A204.1 (cell line): ENCODE results near the gene PTPN3.
"Not testable (repeated sequence)": the region's sequence is repeated elsewhere in the genome, so short reads cannot be mapped to it uniquely, and the experiment has no call there.

Experiments used
- FAIRE-seq: peaks from 2 replicates; lab custom pipeline; 2012; peaks lifted over from hg19 to GRCh38; lab: Jason Lieb, UNC

The PTPN3 gene

DNA sequence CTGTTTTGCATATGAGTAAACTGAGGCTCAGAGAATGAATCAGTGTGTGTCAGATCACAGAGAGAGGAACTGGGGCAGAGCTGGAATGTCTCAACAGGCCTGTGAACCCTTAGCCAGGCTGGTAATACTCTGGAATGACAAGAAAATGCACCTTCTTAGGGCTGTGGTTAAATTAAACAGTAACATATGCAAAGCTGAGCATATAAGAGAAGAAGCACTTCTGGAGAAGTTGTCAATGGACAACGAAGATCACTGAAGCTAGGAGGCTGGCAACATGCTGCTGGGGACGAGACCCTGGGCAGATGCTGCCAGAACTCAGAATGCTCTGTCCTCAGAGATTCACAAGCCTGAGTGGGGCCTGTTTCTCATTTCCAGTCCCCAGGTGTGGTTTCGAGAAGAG, 112.6 kb downstream of the PTPN3 start:
- FAIRE-seq, result no peak

- FAIRE-seq, result no peak
Measured at GRCh38 chr9:109383947-109384346, 114.2 kb downstream of the PTPN3 start.

DNA sequence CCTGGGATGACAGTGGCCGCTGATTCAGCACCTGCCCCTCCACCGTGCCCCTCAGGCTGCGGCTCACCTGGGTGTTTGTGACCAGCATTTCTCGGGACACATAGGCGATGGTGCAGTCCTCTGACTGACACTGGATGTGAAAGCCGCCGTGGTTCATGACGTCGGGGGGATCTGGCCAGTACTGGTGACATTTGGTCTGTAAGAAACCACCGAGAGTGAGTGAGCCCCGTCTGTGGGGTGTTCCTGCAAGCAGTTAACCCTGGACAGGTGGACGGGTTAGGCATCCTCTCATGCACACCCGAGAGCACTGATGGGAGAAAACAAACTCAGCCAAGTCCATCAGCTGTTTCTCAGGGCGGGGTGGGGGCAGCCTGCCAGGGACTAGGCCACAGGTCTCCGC, 114.8 kb downstream of the PTPN3 start:
- FAIRE-seq, result no peak

DNA sequence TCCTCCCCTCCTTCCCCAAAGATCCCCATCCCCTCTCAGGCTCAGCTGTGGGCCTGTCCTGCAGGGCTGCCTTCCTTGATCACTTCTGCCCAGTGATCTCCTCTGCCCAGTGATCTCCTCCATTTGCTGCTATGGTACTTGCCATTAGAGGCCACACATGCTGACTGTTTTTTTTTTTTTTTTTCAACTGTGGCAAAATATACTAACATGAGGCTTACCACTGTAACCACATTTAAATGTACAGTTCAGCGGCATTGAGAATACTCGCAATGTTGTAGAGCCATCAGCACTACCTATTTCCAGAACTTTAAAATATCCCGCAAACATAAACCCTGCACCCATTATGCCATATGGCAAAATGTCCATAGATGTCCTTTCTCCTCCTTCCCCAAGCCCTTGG, 115.5 kb downstream of the PTPN3 start:
- FAIRE-seq, result no peak

DNA sequence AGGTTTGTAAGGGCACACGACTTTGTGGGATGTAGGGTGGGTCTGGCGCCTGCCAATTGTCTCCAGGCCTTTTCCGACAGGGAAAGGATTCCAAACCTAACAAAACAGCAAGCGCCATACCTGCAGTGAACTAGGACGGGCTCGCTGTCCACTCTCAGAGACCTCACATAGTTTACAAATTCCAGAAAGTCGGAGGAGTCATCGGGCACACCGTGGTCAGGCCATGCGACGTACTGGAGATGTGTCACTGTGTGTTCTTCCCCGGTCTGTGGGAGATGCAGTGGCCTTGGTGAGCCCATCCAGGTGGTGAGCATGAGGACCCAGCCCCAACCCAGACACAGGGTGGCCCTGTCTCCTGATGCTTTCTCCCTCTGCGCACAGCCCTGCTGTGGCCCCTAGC, 115.9 kb downstream of the PTPN3 start:
- FAIRE-seq, result no peak

- no peak for FAIRE-seq
Measured at GRCh38 chr9:109381011-109381729, 116.9 kb downstream of the PTPN3 start.

DNA sequence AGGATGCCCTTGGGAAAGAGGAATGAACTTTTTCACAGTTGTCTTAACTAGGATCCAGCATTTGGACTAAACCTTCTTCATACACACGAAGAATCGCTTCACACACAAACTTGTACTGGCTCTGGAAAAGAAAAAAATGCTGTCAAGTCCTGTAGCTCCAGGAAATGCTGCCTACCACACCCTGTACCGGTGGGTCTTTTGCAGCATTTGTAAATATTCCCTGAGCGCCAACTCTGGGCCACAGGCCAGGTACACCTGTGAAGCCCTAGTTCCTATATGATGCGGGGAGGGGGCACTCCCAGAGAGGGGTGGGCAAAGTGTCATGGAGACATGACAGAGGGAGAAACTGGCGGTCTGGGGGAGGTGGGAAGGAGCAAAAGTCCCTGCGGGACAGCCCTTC, 118.6 kb downstream of the PTPN3 start:
- FAIRE-seq, result no peak

DNA sequence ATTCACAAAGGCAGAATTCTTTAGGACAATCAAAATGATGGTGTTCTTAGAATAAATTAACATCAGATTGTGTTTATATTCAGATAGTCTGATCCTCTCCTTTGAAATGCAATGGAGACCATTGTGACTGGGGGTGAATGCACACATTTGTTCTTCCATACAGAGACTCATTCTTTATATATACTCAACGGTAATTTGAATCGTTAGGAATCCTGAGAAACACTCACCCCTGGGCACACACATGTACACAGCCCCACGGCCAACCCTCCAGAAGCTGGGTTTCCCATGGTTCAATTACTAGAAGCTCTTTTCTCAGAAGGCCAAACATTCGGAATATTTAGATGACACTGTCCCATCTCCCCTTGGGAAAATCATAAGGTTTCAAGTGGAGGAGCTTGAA, 119.8 kb downstream of the PTPN3 start:
- no peak for FAIRE-seq

DNA sequence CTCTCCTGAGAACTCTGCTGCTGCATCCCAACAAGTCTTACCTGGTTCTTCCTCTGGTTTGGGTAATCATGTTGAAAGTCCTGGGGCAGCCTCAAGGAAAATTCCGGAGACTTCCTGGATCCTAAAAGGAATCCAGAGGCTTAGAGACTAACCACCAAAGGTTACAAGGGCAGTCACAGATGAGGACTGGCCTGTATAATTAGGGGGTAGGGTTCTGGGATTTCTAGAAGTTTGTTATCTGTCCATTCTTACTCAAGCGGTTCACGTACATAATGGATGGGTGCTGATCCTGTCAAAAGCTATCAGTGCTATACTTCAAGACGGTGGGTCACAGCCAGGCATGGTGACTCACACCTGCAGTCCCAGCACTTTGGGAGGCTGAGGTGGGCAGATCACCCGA, 125.9 kb downstream of the PTPN3 start:
- no peak for FAIRE-seq

DNA sequence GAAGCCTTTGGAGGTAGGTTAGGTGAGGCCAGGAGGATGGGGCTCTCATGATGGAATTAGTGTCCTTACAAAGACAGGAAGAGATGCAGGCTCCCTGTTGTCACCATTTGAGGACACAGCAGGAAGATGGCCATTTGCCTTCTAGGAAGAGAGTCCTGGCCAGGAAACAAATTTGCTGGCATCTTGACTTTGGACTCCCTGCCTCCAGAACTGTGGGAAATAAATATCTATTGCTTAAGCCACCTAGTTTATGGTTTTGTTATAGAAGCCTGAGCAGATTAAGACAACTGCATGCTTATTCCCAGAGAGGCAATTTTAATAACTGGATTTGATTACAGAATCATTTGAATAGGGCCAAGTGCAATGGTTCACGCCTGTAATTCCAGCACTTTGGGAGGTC, 126.7 kb downstream of the PTPN3 start:
- FAIRE-seq, result no peak

GRCh38 chr9:109369285-109369684, 128.8 kb downstream of the PTPN3 start:
- no peak for FAIRE-seq

GRCh38 chr9:109360771-109361170, 137.3 kb downstream of the PTPN3 start:
- no peak for FAIRE-seq

- FAIRE-seq, result not testable (repeated sequence)
Measured at GRCh38 chr9:109358968-109359603, 139.0 kb downstream of the PTPN3 start.

- FAIRE-seq, result no peak
Measured at GRCh38 chr9:109355564-109356297, 142.4 kb downstream of the PTPN3 start.

GRCh38 chr9:109354190-109354589, 143.9 kb downstream of the PTPN3 start:
- FAIRE-seq, result no peak

- FAIRE-seq, result no peak
Measured at GRCh38 chr9:109351032-109351431, 147.1 kb downstream of the PTPN3 start.

GRCh38 chr9:109349421-109349846, 148.7 kb downstream of the PTPN3 start:
- no peak for FAIRE-seq

- FAIRE-seq, result no peak
Measured at GRCh38 chr9:109346904-109347303, 151.2 kb downstream of the PTPN3 start.

- FAIRE-seq, result no peak
Measured at GRCh38 chr9:109344866-109345265, 153.2 kb downstream of the PTPN3 start.

DNA sequence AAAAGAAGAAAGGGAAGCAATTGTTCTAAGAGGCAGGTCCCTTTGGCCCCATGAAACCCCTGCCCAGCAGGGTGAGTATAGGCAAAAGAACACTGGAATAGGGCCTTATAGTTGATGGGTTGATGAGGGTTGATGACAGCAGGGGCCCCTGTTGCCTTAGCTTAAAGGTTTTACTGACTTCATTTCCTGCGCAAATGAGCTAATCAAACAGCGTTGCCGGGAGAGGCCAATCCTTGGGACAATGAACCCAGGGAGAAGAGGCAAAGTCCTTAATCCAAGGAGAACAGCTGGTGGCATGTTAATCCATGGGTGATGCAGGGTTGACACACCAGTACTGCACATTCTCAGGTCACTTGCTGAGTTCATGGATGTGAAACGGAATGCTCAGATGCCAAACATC, 155.2 kb downstream of the PTPN3 start:
- FAIRE-seq, result no peak

- FAIRE-seq, result no peak
Measured at GRCh38 chr9:109341561-109341960, 156.5 kb downstream of the PTPN3 start.

DNA sequence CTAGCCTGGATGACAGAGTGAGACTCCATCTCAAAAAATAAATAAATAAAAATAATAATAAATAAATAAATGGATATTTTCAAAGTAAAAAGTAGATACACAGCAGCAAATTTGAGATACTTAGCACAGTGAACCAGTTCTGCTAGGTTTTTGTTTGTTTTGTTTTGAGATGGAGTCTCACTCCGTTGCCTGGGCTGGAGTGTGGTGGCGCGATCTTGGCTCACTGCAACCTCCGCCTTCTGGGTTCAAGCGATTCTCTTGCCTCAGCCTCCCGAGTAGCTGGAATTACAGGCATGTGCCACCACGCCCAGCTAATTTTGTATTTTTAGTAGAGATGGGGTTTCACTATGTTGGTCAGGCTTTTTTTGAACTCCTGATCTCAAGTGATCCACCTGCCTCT, 157.1 kb downstream of the PTPN3 start:
- FAIRE-seq, result not testable (repeated sequence)

GRCh38 chr9:109336409-109336808, 161.7 kb downstream of the PTPN3 start:
- no peak for FAIRE-seq
